Stimulated activated effector memory CD8-positive, alpha-beta T cell treated with anti-CD3 and anti-CD28 coated beads, Interleukin-12 subunit alpha, Interleukin-12 subunit beta, amount 100 ng/mL, for 72 hours (primary cell): Measurements from ENCODE around the gene HEXB.

ENCODE experiments used
- ATAC-seq: fragments of 150-1000 bp; cut with Tn5 transposase; 2 replicates; pipeline ENCODE4 v1.10.0; 2021
- DNase-seq, 2 donors: peaks; one replicate each; pipeline ENCODE4 v3.0.0; 2021 to 2022; ENCODE audit warnings: low spot score in 2 of 2
- H3K27ac Mint-ChIP-seq: one replicate; pipeline ENCODE4 v1.8.0; 2022; ENCODE audit warnings: mild to moderate bottlenecking, mixed read lengths
- H3K36me3 Mint-ChIP-seq: one replicate; pipeline ENCODE4 v1.8.0; 2022; ENCODE audit warnings: mild to moderate bottlenecking, mixed read lengths
- H3K4me1 Mint-ChIP-seq: one replicate; pipeline ENCODE4 v1.8.0; 2022; ENCODE audit warnings: mixed read lengths
- H3K4me3 Mint-ChIP-seq: one replicate; pipeline ENCODE4 v1.8.0; 2022; ENCODE audit warnings: mild to moderate bottlenecking, mixed read lengths
- H3K9me3 Mint-ChIP-seq: one replicate; pipeline ENCODE4 v1.8.0; 2022; ENCODE audit warnings: mixed read lengths

The HEXB gene

DNA sequence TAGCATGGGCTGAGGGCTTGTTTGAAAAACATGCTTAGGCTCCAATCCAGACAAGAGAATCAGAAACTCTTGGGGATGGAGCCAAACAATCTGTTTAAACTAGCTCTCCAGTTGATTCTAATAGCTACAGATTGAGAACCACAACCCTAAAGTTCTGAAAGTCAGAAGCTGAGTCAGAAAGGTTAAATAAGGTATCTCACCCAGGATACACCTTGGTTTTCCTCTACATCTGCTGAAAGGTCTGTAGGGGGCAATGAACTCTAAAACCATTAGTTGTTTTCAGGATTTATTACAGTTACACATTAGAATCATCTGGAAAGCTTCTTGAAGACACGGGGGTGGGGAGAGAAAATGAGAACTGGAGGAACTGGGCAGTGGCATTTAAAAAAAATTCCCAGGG, 76.2 kb downstream of the HEXB start:
- Mint-ChIP-seq H3K4me1 (peaks cover 31% of the 10 kb centered on the region), H3K36me3 (peaks cover 63% of the 10 kb centered on the region), H3K9me3 (no peaks in the 10 kb centered on the region), H3K4me3 (no peak overlapping the region), H3K27ac (no peak overlapping the region)
- ATAC-seq (no peak), DNase-seq (no peak)

- Mint-ChIP-seq H3K27ac (no peak overlapping the region), H3K36me3 (peaks cover 55% of the 10 kb centered on the region), H3K4me1 (peaks cover 31% of the 10 kb centered on the region), H3K9me3 (no peaks in the 10 kb centered on the region), H3K4me3 (no peak overlapping the region)
- ATAC-seq: peak; percentile 64
- DNase-seq: no peak
Measured at GRCh38 chr5:74762599-74762998, 77.6 kb downstream of the HEXB start.

- ATAC-seq: no peak
- peaks cover 53% of the 10 kb centered on the region for H3K36me3 Mint-ChIP-seq
- no peak for DNase-seq
- H3K9me3 Mint-ChIP-seq: no peaks in the 10 kb centered on the region
- H3K27ac Mint-ChIP-seq: no peak overlapping the region
- H3K4me1 Mint-ChIP-seq: peaks cover 38% of the 10 kb centered on the region
- H3K4me3 Mint-ChIP-seq: no peak overlapping the region
Measured at GRCh38 chr5:74763504-74763903, 78.5 kb downstream of the HEXB start.

DNA sequence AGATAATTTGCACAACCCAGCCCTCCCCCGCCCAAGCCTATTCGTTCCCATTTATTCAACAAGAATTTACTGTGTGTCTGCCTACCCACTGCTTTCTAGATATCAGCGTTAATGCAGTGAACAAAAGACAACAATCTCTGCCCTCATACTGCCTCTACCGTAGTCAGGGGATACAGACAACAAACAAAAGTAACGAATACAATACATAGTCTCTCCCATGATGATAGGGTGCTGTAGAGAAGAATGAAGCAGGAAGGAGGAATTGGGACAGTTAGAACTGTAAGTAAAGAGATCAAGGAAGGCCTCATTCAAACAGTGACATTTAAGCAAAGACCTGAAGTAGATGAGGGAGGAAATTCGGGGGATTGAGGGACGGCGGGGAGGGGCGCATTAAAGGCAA, 80.2 kb downstream of the HEXB start:
- H3K36me3 Mint-ChIP-seq: peaks cover 53% of the 10 kb centered on the region
- peaks cover 38% of the 10 kb centered on the region for H3K4me1 Mint-ChIP-seq
- peak overlapping the region; percentile 98 for H3K4me3 Mint-ChIP-seq
- H3K27ac Mint-ChIP-seq: peak overlapping the region; percentile 79
- H3K9me3 Mint-ChIP-seq: no peaks in the 10 kb centered on the region
- DNase-seq (no peak), ATAC-seq (no peak)

DNA sequence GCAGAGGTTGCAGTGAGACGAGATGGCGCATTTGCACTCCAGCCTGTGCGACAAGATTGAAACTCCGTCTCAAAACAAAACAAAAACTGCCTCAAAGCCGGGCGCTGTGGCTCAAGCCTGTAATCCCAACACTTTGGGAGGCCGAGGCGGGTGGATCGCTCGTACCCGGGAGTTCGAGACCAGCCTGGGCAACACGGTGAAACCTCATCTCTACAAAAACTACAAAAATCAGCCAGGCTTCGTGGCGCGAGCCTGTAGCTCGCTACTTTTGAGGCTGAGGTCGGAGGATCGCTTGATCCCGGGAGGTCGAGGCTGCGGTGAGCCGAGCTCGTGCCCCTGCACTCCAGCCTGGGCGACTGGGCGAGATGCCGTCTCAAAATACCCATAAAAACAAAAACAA, 80.9 kb downstream of the HEXB start:
- DNase-seq (no peak), ATAC-seq (no peak)
- peaks cover 32% of the 10 kb centered on the region for H3K4me1 Mint-ChIP-seq
- no peak overlapping the region for H3K27ac Mint-ChIP-seq
- no peaks in the 10 kb centered on the region for H3K9me3 Mint-ChIP-seq
- H3K4me3 Mint-ChIP-seq: peak overlapping the region; percentile 98
- H3K36me3 Mint-ChIP-seq: peaks cover 53% of the 10 kb centered on the region

- peaks cover 57% of the 10 kb centered on the region for H3K36me3 Mint-ChIP-seq
- peak overlapping the region; percentile 98 for H3K4me3 Mint-ChIP-seq
- peak overlapping the region; percentile 98 for H3K27ac Mint-ChIP-seq
- DNase-seq: no peak
- no peaks in the 10 kb centered on the region for H3K9me3 Mint-ChIP-seq
- peaks cover 29% of the 10 kb centered on the region for H3K4me1 Mint-ChIP-seq
- ATAC-seq: peak; percentile 31
Measured at GRCh38 chr5:74766418-74766848, 81.4 kb downstream of the HEXB start.

- ATAC-seq (peak; percentile 96), DNase-seq (peak; percentile 79 to 95)
- H3K27ac Mint-ChIP-seq: peak within 1 kb of the TSS; percentile 98
- peaks cover 57% of the 10 kb centered on the region for H3K36me3 Mint-ChIP-seq
- H3K4me3 Mint-ChIP-seq: peak within 1 kb of the TSS; percentile 98
- no peaks in the 10 kb centered on the region for H3K9me3 Mint-ChIP-seq
- peaks cover 23% of the 10 kb centered on the region for H3K4me1 Mint-ChIP-seq
Measured at GRCh38 chr5:74766849-74767578, 82.0 kb downstream of the HEXB start, which contains the start of the genes GFM2 and NSA2. Gene GFM2, minus strand, starts transcription at chr5:74767117. Its CDS starts 3,375 bp downstream, at chr5:74763742. Gene NSA2, plus strand, starts transcription at chr5:74767249. Its CDS starts 112 bp downstream, at chr5:74767361.

DNA sequence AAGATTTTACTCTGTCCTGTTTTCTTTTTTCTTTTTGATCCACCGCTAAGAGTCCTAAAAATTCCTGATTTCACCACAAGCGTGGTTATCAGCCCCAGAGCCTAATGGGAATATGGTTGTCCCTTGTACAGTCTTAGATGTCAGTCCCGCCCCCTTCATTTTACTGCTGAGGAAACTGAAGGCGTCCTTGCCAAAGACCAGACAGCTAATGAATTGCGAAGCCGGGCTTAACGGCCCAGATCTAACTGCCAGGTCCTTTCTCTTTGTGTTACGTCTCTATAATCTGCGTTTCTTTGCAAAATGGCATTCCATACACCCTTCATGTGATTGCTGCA, 82.5 kb downstream of the HEXB start:
- no peaks in the 10 kb centered on the region for H3K9me3 Mint-ChIP-seq
- peak overlapping the region; percentile 98 for H3K4me3 Mint-ChIP-seq
- ATAC-seq (no peak), DNase-seq (peak in 1 of 2 donors; percentile 54)
- H3K4me1 Mint-ChIP-seq: peaks cover 18% of the 10 kb centered on the region
- peaks cover 57% of the 10 kb centered on the region for H3K36me3 Mint-ChIP-seq
- H3K27ac Mint-ChIP-seq: peak overlapping the region; percentile 98
